ENCODE data around the gene NLRX1. TPM values are rescaled to one million over a fixed set of nuclear protein-coding genes. Genes with fewer than 3 reads are reported as not detected.
A peak's percentile ranks its signal among the peaks of the same experiment; 100 is the strongest.

The NLRX1 gene
- 10 to 100 TPM in 2 of 5 experiments, 1 to 10 TPM in 3; 8.3 to 19.5 (median 9.8) TPM for total RNA-seq
- 10 to 100 TPM in 1 of 2 donors, 1 to 10 TPM in 1; 6.5 to 10.6 TPM for polyA plus RNA-seq
- total RNA-seq, result 12.7 reads per million, percentile 40 among the genes with 10 or more reads in this experiment

GRCh38 chr11:119168471-119169281 lies at the start of gene NLRX1:
TSS of gene NLRX1 (plus strand) at chr11:119168725. CDS start at chr11:119171404, 2,679 bp downstream.
- DNase-seq, result peak; percentile 67 to 85 (median 82)
- POLR2A ChIA-PET, result interaction anchor here (0.5 to 1.5 kb wide), 11 partner anchors 9 to 116 kb away, joined by 3 to 8 read pairs (median 5); partner anchors contain the start of genes ABCG4, C2CD2L, DPAGT1 and VPS11
- Mint-ChIP-seq H3K36me3 (no peaks in the 10 kb centered on the region), H3K4me3 (peak within 1 kb of the TSS; percentile 86 to 94 (median 90)), H3K4me1 (peaks cover 4 to 25% (median 11%) of the 10 kb centered on the region in 7 donors), H3K27me3 (no peaks in the 10 kb centered on the region), H3K27ac (peak within 1 kb of the TSS; percentile 64 to 95 (median 87)), H3K9me3 (no peaks in the 10 kb centered on the region)
- H3K9me3 ChIP-seq (ENCODE audit: control insufficient read depth in 2 of 3, low read length in 3 of 3), result no peaks in the 10 kb centered on the region
- no peaks in the 10 kb centered on the region for H3K27me3 ChIP-seq (ENCODE audit: control insufficient read depth in 2 of 2, insufficient read depth in 2 of 2, low read length in 2 of 2)
- ATAC-seq, result peak; percentile 98
- peaks cover 0 to 4% of the 10 kb centered on the region in 2 donors for H3K4me1 ChIP-seq (ENCODE audit: control insufficient read depth in 2 of 2, insufficient read depth in 2 of 2, low read length in 2 of 2)
- intact Hi-C loops (cut with micrococcal nuclease), result loop anchor here (1.0 to 5.0 kb wide), 12 partner anchors 20 to 155 kb away; partner anchors contain the start of genes C2CD2L (in 2 of the 2), ABCG4 (in 1 of the 2), CBL (in 1 of the 2) and HINFP (in 1 of the 2)
- H3K4me3 ChIP-seq (ENCODE audit: low read length), result peak within 1 kb of the TSS; percentile 75
- H3K27ac ChIP-seq (ENCODE audit: low read depth, low read length), result peak within 1 kb of the TSS; percentile 73
- peaks cover 0 to 8% (median 0%) of the 10 kb centered on the region in 3 experiments for H3K36me3 ChIP-seq (ENCODE audit: control insufficient read depth in 2 of 3, insufficient read depth in 3 of 3, low read length in 3 of 3)
- CTCF ChIA-PET, result interaction anchor here (0.7 to 1.5 kb wide), 11 partner anchors 9 to 155 kb away, joined by 3 to 11 read pairs (median 4); partner anchors contain the start of genes DPAGT1 and VPS11

DNA sequence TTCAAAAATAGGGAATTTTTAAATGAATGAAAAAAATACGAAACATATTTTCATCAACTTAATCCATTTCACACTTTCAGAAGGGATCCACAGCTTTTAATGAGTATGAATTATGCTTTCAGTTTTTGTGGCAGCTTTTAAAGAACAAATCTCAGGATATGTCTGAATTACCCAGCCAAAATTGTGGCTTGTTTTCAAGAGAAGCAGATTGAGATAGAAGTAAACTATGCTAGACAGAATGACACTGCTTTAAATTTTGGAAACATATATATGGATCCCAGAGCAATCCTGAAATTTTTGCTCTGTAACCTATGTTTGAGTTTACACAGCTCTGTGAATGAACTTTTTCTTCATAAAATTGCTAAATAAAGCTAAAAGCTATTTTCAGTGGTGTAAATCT lies 49.6 kb upstream of the NLRX1 start:
- H3K36me3 ChIP-seq (ENCODE audit: control insufficient read depth in 2 of 3, insufficient read depth in 3 of 3, low read length in 3 of 3), result peaks cover 0 to 22% (median under 1%) of the 10 kb centered on the region in 3 experiments
- no peak overlapping the region for H3K27ac ChIP-seq (ENCODE audit: low read depth, low read length)
- no peak for ATAC-seq
- no peak overlapping the region for H3K27ac Mint-ChIP-seq
- no peak for DNase-seq
- peaks cover 5 to 34% (median 13%) of the 10 kb centered on the region in 5 donors for H3K36me3 Mint-ChIP-seq
- ChIA-PET CTCF (interaction anchor here (0.8 to 1.9 kb wide), 2 partner anchors 17 to 237 kb away, joined by 3 to 9 read pairs; partner anchors contain the start of gene DPAGT1), POLR2A (interaction anchor here (0.6 to 16.1 kb wide), 5 partner anchors 18 to 671 kb away, joined by 3 to 435 read pairs (median 3); partner anchors contain the start of genes C2CD2L, DPAGT1 and VPS11)
- no peak overlapping the region for H3K4me3 ChIP-seq (ENCODE audit: low read length)
- H3K4me1 ChIP-seq (ENCODE audit: control insufficient read depth in 2 of 2, insufficient read depth in 2 of 2, low read length in 2 of 2), result peaks cover 17 to 43% of the 10 kb centered on the region in 2 donors
- intact Hi-C loops (cut with micrococcal nuclease), result no loop called here
- H3K9me3 ChIP-seq (ENCODE audit: control insufficient read depth in 2 of 3, low read length in 3 of 3), result no peaks in the 10 kb centered on the region
- H3K4me1 Mint-ChIP-seq, result peaks cover 47 to 69% (median 57%) of the 10 kb centered on the region in 7 donors
- H3K4me3 Mint-ChIP-seq, result no peak overlapping the region
- no peaks in the 10 kb centered on the region for H3K27me3 Mint-ChIP-seq
- H3K9me3 Mint-ChIP-seq, result no peaks in the 10 kb centered on the region
- no peaks in the 10 kb centered on the region for H3K27me3 ChIP-seq (ENCODE audit: control insufficient read depth in 2 of 2, insufficient read depth in 2 of 2, low read length in 2 of 2)

GRCh38 chr11:119120639-119121007 lies 47.9 kb upstream of the NLRX1 start:
- Mint-ChIP-seq H3K4me3 (peak overlapping the region; percentile 86 to 98 (median 94)), H3K4me1 (peaks cover 38 to 64% (median 55%) of the 10 kb centered on the region in 7 donors), H3K36me3 (peaks cover 5 to 26% (median 10%) of the 10 kb centered on the region in 5 donors), H3K27ac (peak overlapping the region; percentile 78 to 98 (median 95)), H3K27me3 (no peaks in the 10 kb centered on the region), H3K9me3 (no peaks in the 10 kb centered on the region)
- H3K36me3 ChIP-seq (ENCODE audit: control insufficient read depth in 2 of 3, insufficient read depth in 3 of 3, low read length in 3 of 3), result peaks cover 0 to 21% (median 4%) of the 10 kb centered on the region in 3 experiments
- peak overlapping the region; percentile 72 for H3K27ac ChIP-seq (ENCODE audit: low read depth, low read length)
- H3K4me1 ChIP-seq (ENCODE audit: control insufficient read depth in 2 of 2, insufficient read depth in 2 of 2, low read length in 2 of 2), result peaks cover 17 to 27% of the 10 kb centered on the region in 2 donors
- ATAC-seq (no peak), DNase-seq (peak in 1 of 9 donors; percentile 16)
- CTCF ChIA-PET, result interaction anchor here (1.4 to 2.1 kb wide), 3 partner anchors 18 to 64 kb away, joined by 3 to 9 read pairs (median 6); partner anchors contain the start of gene DPAGT1
- POLR2A ChIA-PET, result interaction anchor here (0.7 to 16.1 kb wide), 12 partner anchors 9 to 164 kb away, joined by 3 to 435 read pairs (median 3); partner anchors contain the start of genes C2CD2L, DPAGT1, NLRX1 and VPS11
- no peaks in the 10 kb centered on the region for H3K27me3 ChIP-seq (ENCODE audit: control insufficient read depth in 2 of 2, insufficient read depth in 2 of 2, low read length in 2 of 2)
- no peaks in the 10 kb centered on the region for H3K9me3 ChIP-seq (ENCODE audit: control insufficient read depth in 2 of 3, low read length in 3 of 3)
- peak overlapping the region; percentile 71 for H3K4me3 ChIP-seq (ENCODE audit: low read length)
- intact Hi-C loops (cut with micrococcal nuclease), result loop anchor here (1.0 to 5.0 kb wide), 15 partner anchors 13 to 683 kb away; partner anchors contain the start of genes C2CD2L (in 2 of the 2), HYOU1 (in 2 of the 2), RPS25 (in 2 of the 2) and TRAPPC4 (in 2 of the 2)

DNA sequence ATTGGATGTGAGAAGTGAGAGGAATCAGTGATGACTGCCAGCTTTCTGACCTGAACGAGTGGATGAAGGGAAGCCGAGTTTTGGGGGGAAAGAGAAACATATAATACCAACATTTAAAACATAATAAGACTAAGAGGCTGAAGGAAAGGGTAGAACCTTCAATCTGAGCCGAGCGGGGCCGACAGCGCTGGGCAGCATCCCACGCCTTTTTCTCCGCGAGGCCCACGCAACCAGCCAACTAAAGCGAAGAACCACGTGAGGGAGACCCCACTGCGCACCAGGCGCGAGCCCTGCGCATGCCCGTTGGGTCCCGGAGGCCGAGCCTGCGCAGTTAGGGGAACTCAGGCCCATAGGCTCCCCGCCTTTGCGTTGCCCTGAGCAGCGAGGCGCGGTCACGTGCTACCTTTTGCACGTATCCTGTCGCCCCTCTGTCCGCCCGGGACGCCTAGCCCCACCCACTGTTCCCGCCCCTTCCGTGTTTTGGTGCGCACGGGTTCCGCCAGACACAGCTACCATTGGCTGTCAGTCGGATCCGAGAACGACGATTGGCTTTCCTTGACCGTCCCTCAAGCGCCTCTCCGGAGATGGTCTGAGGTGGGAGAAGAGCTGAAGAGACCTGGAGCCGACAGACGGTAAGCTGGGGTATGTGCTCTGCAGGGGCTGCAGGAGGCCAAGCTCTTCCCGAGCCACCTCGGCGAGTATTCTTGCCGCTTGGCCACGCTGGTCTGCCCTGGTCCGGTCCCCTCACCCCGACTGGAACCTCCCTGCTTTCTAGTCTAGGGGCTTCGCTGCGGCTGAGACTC lies 47.3 kb upstream of the NLRX1 start, which contains the start of gene HINFP:
TSS of gene HINFP (plus strand) at position 573 of the 803 bp plus-strand sequence. CDS start 5,365 bp downstream, outside the sequence.
- intact Hi-C loops (cut with micrococcal nuclease), result loop anchor here (1.0 to 5.0 kb wide), 15 partner anchors 14 to 684 kb away; partner anchors contain the start of genes C2CD2L (in 2 of the 2), HYOU1 (in 2 of the 2), RPS25 (in 2 of the 2) and TRAPPC4 (in 2 of the 2)
- peak within 1 kb of the TSS; percentile 71 for H3K4me3 ChIP-seq (ENCODE audit: low read length)
- H3K36me3 Mint-ChIP-seq, result peaks cover 5 to 22% (median 10%) of the 10 kb centered on the region in 5 donors
- H3K36me3 ChIP-seq (ENCODE audit: control insufficient read depth in 2 of 3, insufficient read depth in 3 of 3, low read length in 3 of 3), result peaks cover 0 to 21% (median 4%) of the 10 kb centered on the region in 3 experiments
- H3K4me1 ChIP-seq (ENCODE audit: control insufficient read depth in 2 of 2, insufficient read depth in 2 of 2, low read length in 2 of 2), result peaks cover 17 to 23% of the 10 kb centered on the region in 2 donors
- peak within 1 kb of the TSS; percentile 86 to 98 (median 94) for H3K4me3 Mint-ChIP-seq
- H3K4me1 Mint-ChIP-seq, result peaks cover 34 to 58% (median 50%) of the 10 kb centered on the region in 7 donors
- H3K9me3 ChIP-seq (ENCODE audit: control insufficient read depth in 2 of 3, low read length in 3 of 3), result no peaks in the 10 kb centered on the region
- ChIA-PET POLR2A (interaction anchor here (0.7 to 16.1 kb wide), 14 partner anchors 8 to 186 kb away, joined by 3 to 435 read pairs (median 3); partner anchors contain the start of genes C2CD2L, DPAGT1, NLRX1 and VPS11), CTCF (interaction anchor here (0.7 to 2.1 kb wide), 5 partner anchors 12 to 69 kb away, joined by 3 to 9 read pairs (median 4); partner anchors contain the start of gene DPAGT1)
- H3K27ac ChIP-seq (ENCODE audit: low read depth, low read length), result peak within 1 kb of the TSS; percentile 85
- H3K27ac Mint-ChIP-seq, result peak within 1 kb of the TSS; percentile 78 to 98 (median 95)
- no peaks in the 10 kb centered on the region for H3K27me3 Mint-ChIP-seq
- DNase-seq, result peak; percentile 92 to 100 (median 98)
- H3K27me3 ChIP-seq (ENCODE audit: control insufficient read depth in 2 of 2, insufficient read depth in 2 of 2, low read length in 2 of 2), result no peaks in the 10 kb centered on the region
- peak; percentile 99 for ATAC-seq
- H3K9me3 Mint-ChIP-seq, result no peaks in the 10 kb centered on the region

DNA sequence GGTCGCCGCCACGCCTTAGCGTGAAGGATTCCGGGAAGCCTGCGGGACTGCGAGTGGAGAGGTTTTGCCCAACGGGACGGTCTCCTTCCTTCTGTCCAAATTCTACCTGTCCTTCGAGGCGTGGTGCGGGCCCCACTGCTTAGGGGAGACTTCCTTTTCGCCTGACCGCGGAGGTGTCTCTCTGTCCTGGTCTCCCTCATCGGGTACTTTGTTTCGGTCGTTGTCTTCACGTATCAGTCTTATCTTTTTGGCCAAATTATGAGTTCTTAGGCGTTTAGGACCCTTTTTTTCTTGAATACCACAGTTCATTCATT lies 46.8 kb upstream of the NLRX1 start:
- DNase-seq (no peak), ATAC-seq (peak; percentile 0)
- H3K27me3 Mint-ChIP-seq, result no peaks in the 10 kb centered on the region
- H3K27ac Mint-ChIP-seq, result peak overlapping the region; percentile 78 to 98 (median 95)
- Histone ChIP-seq H3K4me3 (ENCODE audit: low read length) (peak overlapping the region; percentile 71), H3K9me3 (ENCODE audit: control insufficient read depth in 2 of 3, low read length in 3 of 3) (no peaks in the 10 kb centered on the region), H3K27ac (ENCODE audit: low read depth, low read length) (peak overlapping the region; percentile 85), H3K36me3 (ENCODE audit: control insufficient read depth in 2 of 3, insufficient read depth in 3 of 3, low read length in 3 of 3) (peaks cover 0 to 21% (median 4%) of the 10 kb centered on the region in 3 experiments), H3K4me1 (ENCODE audit: control insufficient read depth in 2 of 2, insufficient read depth in 2 of 2, low read length in 2 of 2) (peaks cover 17% of the 10 kb centered on the region in 2 donors), H3K27me3 (ENCODE audit: control insufficient read depth in 2 of 2, insufficient read depth in 2 of 2, low read length in 2 of 2) (no peaks in the 10 kb centered on the region)
- peaks cover 36 to 56% (median 48%) of the 10 kb centered on the region in 7 donors for H3K4me1 Mint-ChIP-seq
- peak overlapping the region; percentile 86 to 98 (median 94) for H3K4me3 Mint-ChIP-seq
- ChIA-PET POLR2A (interaction anchor here (0.8 to 16.1 kb wide), 12 partner anchors 10 to 545 kb away, joined by 3 to 435 read pairs (median 3); partner anchors contain the start of genes C2CD2L, DPAGT1 and VPS11), CTCF (interaction anchor here (0.7 to 2.1 kb wide), 3 partner anchors 12 to 68 kb away, joined by 3 to 9 read pairs (median 4); partner anchors contain the start of gene DPAGT1)
- intact Hi-C loops (cut with micrococcal nuclease), result loop anchor here (1.0 to 5.0 kb wide), 15 partner anchors 14 to 684 kb away; partner anchors contain the start of genes C2CD2L (in 2 of the 2), HYOU1 (in 2 of the 2), RPS25 (in 2 of the 2) and TRAPPC4 (in 2 of the 2)
- no peaks in the 10 kb centered on the region for H3K9me3 Mint-ChIP-seq
- peaks cover 5 to 20% (median 10%) of the 10 kb centered on the region in 5 donors for H3K36me3 Mint-ChIP-seq

Measured in naive thymus-derived CD4-positive, alpha-beta T cell (primary cell).